ENCODE data around the gene PPIL1.
A peak's percentile ranks its signal among the peaks of the same experiment; 100 is the strongest.

- TF ChIP-seq CTCF (IDR thresholded peaks at IDR 0.05), result no peak
- TF ChIP-seq POLR2A (IDR thresholded peaks at IDR 0.05), result no peak
- TF ChIP-seq POLR2AphosphoS5 (IDR thresholded peaks at IDR 0.05), result peak; percentile 26
These were observed 51.9 kb downstream of the PPIL1 start for GRCh38 chr6:36822506-36823269.
